H1 (cell line): ENCODE results near the gene PRF1. TPM values are rescaled to one million over a fixed set of nuclear protein-coding genes. Genes with fewer than 3 reads are reported as not detected.

Source experiments
- BRCA1 ChIP-seq: IDR thresholded peaks from 2 replicates; pipeline ENCODE4 v1.6.1; 2012; ENCODE audit warnings: low read depth, low read length, improper control_type of control experiment
- CBX8 ChIP-seq: fragments of 300-800, 300-1000 bp; sonication (generic); IDR thresholded peaks from 2 replicates; pipeline ENCODE4 v1.7.1; 2016; ENCODE audit warnings: low read depth, low read length, borderline replicate concordance
- CHD1 ChIP-seq: IDR thresholded peaks from 2 replicates; pipeline ENCODE4 v1.6.1; 2012; ENCODE audit warnings: low read depth, low read length, improper control_type of control experiment
- GTF2F1 ChIP-seq: IDR thresholded peaks from 2 replicates; pipeline ENCODE4 v1.6.1; 2012; ENCODE audit warnings: low read depth, low read length, improper control_type of control experiment, borderline replicate concordance
- HDAC6 ChIP-seq: IDR thresholded peaks from one replicate; pipeline ENCODE4 v1.7.1; 2012; ENCODE audit warnings: low read depth, mild to moderate bottlenecking, inconsistent platforms, low read length, moderate library complexity
- KDM4A ChIP-seq: IDR thresholded peaks from one replicate; pipeline ENCODE4 v1.7.1; 2012; ENCODE audit warnings: low read depth, mild to moderate bottlenecking, moderate library complexity, low read length, inconsistent platforms; ENCODE audit not compliant: severe bottlenecking
- MAFK ChIP-seq: IDR thresholded peaks from 2 replicates; pipeline ENCODE4 v1.6.1; 2012; ENCODE audit warnings: low read depth, mild to moderate bottlenecking, improper control_type of control experiment, low read length
- PHF8 ChIP-seq: fragments of 200-600 bp; sonication (generic); conservative IDR thresholded peaks from 2 replicates; pipeline ENCODE4 v1.7.1; 2012; ENCODE audit warnings: low read depth, mild to moderate bottlenecking, inconsistent platforms, low read length, moderate library complexity
- RNF2 ChIP-seq: fragments of 200-900, 300-1000 bp; sonication (generic); IDR thresholded peaks from 2 replicates; pipeline ENCODE4 v1.7.1; 2016; ENCODE audit warnings: borderline replicate concordance, low read depth, mild to moderate bottlenecking, antibody characterized with exemption, low read length; ENCODE audit not compliant: poor library complexity, severe bottlenecking; ENCODE audit errors: missing control alignments
- RXRA ChIP-seq: IDR thresholded peaks from 2 replicates; pipeline ENCODE4 v1.6.1; 2011; ENCODE audit warnings: low read depth, mild to moderate bottlenecking, low read length, moderate library complexity; ENCODE audit not compliant: insufficient read depth
- TBP ChIP-seq: IDR thresholded peaks from 2 replicates; pipeline ENCODE4 v1.6.1; 2011; ENCODE audit warnings: low read depth, low read length, improper control_type of control experiment
- polyA plus RNA-seq, 7 experiments: library from polyadenylated mRNA; depleted of rRNA in 3 of 7; stranded (reverse) in 5 of 7; unstranded in 2 of 7; fragments of >200 nt in 5 of 7; fragments of 200-250 nt in 2 of 7; gene quantifications; 1 replicate in 5 of 7; 2 replicates in 1 of 7; 4 replicates in 1 of 7; pipeline versions ENCODE4 v1.2.1 to v1.2.3, GENCODE V29; 2011 to 2013; ENCODE audit warnings: missing spikeins in 2 of 7, mixed read lengths in 2 of 7
- total RNA-seq: library from RNA; stranded (reverse); fragmentation: NEBNext Ultra II Directional; extraction: Animal tissue kit (Norgen Biotek cat#: 25700); gene quantifications from 2 replicates; pipeline ENCODE4 v1.2.1, GENCODE V29; 2021

PRF1 gene
- total and polyA plus RNA-seq, 2 of the 8 experiments (the other 6 are each of a cell fraction or from before 2014, with no cell fraction given) = 0.15 TPM; not detected in 1

DNA sequence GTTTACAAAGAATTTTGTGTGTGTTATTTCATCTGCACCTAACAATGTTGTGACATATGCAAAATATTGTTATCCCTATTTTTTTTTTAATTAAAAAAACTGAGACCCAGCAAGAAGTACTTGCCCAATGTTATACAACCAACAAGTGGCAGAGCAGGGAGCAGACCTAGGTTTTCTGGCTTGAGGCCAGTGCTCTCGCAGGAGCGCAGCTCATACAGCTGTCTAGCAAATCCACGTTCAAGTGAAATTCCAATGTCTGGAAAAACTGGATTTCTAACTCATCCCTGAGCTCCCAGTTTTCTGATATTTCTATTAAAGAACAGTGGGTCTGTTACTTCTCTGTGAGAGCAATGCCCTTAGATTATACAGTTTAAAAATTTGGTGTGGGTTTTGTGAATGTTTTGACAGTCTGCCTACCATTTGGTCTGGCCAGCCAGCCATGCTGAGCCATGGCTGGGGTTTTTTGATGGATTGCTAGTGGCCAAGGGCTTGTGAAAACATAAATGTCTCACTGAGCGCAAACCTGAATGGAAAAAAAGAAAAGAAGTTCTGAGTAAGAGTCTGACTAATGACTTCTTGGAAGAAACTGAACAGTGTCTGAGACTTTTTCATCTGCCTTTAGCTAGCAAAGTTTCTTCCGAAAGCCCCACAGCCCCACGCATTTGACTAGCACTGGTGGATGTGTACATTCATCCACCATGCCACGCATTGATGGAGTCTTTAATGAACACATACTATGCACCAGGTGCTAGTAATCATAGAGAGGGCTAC lies 15.4 kb upstream of the PRF1 start (continued):
- TF ChIP-seq RXRA (no peak), MAFK (no peak), KDM4A (no peak), HDAC6 (no peak), PHF8 (no peak), CBX8 (no peak), GTF2F1 (no peak), BRCA1 (no peak), CHD1 (no peak), TBP (no peak), RNF2 (no peak)
